HG02938 (cell line): Measurements from ENCODE around the gene MRI1.
"Not testable (repeated sequence)": the region's sequence is repeated elsewhere in the genome, so short reads cannot be mapped to it uniquely, and the experiment has no call there.

Source experiments
- ATAC-seq: cut with Tn5 transposase; IDR thresholded peaks from one replicate; pipeline ENCODE4 v1.9.1; 2021; ENCODE audit warnings: mild to moderate bottlenecking, moderate library complexity; ENCODE audit not compliant: unreplicated experiment

Gene MRI1

DNA sequence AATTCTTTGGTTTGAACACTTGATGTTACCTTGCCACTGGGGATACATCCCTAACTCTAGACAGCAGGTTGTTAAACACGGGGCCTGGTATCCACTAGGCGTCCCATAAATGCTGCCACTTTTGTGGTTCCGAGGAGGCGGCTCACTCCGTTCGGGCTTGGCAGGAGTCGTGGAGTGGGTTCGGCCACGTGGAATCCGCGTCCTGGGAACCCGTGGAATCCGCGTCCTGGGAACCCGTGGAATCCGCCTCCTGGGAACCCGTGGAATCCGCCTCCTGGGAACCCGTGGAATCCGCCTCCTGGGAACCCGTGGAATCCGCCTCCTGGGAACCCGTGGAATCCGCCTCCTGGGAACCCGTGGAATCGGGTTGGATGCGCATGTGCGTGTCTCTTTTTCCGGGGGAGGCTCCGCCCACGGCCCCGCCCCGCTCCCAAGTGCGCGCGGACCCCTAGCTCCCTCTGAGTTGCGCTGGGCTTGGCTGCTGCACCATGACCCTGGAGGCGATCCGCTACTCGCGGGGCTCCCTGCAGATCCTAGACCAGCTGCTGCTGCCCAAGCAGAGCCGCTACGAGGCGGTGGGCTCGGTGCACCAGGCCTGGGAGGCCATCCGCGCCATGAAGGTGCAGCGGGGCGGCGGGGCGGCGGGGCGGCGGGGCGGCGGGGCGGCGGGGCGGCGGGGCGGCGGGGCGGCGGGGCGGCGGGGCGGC is at the start of gene MRI1:
Gene MRI1, plus strand, starts transcription at position 422 of the 707 bp plus-strand sequence. Its CDS starts 67 bp downstream, at position 489.
- ATAC-seq: no peak

- no peak for ATAC-seq
Measured at GRCh38 chr19:13717194-13717643, 47.1 kb upstream of the MRI1 start.

GRCh38 chr19:13718733-13719132 is 45.6 kb upstream of the MRI1 start:
- ATAC-seq: no peak

GRCh38 chr19:13722146-13722545 is 42.2 kb upstream of the MRI1 start:
- no peak for ATAC-seq

DNA sequence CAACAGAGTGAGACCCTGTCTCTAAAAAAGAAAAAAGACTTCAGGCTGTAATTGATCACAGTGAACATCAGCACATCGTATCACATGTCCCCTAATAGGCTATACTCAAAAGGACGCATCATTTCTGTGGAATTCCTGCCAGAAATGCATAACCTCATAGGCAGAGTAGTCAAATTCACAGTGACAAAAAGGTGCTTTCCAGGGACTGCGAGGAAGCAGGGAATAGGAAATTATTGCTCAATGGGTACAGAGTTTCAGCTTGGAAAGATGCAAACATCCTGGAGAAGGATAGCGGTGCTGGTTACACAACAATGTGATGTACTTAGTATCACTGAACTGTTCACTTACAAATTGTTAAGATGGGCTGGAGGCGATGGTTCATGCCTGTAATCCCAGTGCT is 41.1 kb upstream of the MRI1 start:
- no peak for ATAC-seq

DNA sequence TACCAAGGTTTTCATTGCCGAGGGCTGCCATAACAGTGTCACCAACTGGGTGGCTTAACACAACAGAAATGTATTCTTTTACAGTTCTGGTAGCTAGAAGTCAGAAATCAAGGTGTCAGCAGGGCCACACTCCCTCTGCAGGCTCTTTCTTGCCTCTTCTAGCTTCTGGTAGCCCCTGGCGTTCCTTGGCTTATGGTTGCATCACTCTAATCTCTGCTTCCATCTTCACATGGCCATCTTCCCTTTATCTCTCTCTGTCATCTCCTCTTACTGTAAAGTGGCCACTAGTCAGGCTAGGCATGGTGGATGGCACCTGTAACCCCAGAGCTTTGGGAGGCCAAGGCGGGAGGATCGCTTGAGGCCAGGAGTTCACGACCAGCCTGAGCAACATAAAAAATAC is 38.0 kb upstream of the MRI1 start:
- no peak for ATAC-seq

DNA sequence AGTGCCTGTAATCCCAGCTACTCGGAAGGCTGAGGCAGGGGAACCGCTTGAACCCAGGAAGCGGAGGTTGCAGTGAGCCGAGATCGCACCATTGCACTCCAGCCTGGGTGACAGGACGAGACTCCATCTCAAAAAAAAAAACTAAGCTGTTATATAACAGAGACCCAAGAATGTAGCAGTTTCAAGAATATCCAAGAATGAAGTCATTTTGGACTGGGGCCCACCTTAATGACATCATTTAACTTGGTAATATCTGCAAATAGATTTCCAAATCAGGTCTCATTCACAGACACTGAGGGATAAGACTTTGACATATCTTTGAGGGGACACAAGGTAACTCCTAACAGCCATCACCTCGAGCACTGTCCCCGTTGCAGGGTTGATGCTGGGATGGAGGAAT is 36.5 kb upstream of the MRI1 start:
- ATAC-seq: no peak

- ATAC-seq: no peak
Measured at GRCh38 chr19:13729859-13730258, 34.5 kb upstream of the MRI1 start.

DNA sequence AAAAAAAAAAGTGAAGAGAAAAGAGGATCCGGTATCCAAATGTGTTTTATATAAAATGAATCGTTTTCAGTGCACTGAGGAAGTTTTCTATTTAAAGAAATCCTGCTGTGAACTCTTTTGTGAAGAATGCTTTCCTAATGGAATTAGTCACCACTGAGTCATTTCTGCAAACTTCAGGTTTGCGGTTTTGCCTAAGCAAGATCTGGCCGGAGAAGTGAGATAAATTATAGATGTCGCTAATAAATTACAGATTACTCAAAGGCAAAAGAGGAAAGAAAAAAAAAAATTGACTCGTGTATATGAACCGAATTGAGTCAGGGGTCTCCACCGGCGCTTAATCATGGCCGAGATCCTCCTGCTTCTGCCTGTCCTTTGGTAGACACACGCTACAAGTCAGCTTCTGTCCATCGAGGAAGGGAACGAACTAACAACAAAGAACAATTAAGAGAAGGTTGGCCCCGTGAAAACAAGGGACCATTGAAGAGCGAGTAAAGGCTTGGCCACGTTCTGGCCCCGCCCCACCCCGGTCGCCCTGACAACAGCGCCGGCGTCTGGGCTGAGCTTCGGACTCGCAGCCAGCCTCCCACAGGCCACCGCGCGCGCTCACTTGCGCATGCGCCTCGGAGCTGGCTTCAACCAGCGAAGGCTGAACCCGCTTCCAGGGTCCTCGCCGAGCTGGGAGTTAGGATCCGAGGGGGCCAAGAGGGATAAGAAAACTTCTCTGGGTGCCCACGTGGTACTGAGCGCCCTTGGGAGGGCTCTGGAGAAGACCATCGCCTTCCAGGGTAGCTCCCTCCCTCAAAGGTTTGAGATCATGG is 33.0 kb upstream of the MRI1 start:
- ATAC-seq: peak; percentile 87

- ATAC-seq: no peak
Measured at GRCh38 chr19:13732337-13732736, 32.0 kb upstream of the MRI1 start.

DNA sequence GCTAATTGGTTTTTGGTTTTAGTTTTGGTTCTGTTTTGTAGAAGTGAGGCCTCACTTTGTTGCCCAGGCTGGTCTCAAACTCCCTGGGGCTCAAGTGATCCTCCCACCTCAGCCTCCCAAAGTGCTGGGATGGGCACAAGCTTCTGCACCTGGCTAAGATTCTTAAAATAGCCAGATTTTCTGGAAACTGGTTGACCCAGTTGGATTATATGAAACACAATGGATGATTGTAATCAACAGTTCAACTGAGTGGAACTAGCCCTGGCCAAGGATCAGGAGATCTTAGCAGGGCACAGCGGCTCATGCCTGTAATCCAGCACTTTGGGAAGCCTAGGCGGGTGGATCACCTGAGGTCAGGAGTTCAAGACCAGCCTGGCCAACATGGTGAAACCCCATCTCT is 29.6 kb upstream of the MRI1 start:
- ATAC-seq: no peak

DNA sequence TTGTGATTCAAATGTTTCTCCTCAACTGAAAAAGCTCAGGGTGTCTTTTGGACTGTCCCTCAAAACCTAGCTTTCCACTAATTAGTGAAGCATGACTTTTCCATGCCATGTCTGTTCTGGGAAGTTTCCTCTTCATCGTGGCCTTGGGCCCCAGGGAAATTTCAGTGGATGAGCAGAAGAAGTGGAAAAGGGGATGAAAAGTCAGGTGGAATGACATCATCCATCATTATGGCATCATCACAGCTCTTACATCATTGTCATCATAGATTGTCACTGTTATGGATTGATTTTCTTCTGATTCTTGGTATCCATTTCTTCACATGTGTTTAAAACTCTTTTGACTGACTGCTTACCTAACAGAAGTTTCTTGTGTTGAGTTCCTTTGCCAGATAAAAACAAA is 26.2 kb upstream of the MRI1 start:
- ATAC-seq: no peak

DNA sequence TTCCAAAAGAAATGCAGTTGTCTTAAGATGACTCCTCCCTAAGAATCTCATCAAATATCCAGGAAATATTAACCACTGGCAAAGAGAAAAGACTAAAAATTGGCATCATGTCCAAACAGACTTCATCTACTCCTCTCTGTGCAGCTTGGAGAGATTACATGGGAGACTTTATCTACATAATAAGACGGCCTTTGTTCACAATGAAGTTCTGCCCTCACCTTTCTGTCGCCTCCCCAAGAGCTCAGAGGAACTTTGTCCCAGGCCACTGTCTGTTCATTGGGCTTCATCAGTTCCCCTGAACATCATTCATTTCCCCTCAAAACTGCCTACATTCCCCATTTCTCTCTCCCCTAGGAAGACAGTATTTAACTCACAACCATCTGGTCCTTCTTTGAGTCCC is 22.4 kb upstream of the MRI1 start:
- no peak for ATAC-seq

DNA sequence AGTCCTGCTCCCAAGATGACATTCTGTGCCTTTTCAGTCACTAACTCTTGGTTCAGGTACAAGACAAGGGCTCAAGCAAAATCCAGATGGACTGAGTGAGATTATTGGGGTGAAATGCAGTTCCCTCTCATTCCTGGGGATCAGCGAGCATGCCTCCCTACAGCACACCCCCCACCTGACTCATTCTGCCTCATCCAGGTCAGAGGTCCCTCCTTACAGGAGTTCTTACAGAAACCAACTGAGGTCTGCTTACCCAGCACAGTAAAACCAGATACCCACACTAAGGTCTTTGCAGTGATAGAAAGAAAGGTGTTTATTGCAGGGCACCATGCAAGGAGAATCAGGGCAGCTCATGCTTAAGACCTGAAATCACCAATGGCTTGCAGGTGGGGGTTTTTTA is 21.6 kb upstream of the MRI1 start:
- ATAC-seq: no peak

- no peak for ATAC-seq
Measured at GRCh38 chr19:13744174-13744573, 20.1 kb upstream of the MRI1 start.

DNA sequence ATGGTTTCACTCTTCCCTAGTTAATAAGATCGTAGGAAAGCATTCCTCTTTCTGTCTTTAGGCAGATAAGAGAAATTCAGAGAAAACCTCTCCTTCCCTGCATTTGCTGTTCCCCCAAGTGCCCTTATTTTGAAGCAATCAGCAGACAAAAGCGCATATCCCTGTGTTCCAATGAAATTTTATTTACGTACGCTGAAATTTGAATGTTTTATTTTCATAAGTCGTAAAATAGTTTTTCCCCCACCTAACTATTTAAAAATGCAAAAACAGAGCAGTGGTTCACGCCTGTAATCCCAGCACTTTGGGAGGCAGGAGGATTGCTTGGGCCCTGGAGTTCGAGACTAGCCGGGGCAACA is 17.2 kb upstream of the MRI1 start:
- ATAC-seq: no peak

DNA sequence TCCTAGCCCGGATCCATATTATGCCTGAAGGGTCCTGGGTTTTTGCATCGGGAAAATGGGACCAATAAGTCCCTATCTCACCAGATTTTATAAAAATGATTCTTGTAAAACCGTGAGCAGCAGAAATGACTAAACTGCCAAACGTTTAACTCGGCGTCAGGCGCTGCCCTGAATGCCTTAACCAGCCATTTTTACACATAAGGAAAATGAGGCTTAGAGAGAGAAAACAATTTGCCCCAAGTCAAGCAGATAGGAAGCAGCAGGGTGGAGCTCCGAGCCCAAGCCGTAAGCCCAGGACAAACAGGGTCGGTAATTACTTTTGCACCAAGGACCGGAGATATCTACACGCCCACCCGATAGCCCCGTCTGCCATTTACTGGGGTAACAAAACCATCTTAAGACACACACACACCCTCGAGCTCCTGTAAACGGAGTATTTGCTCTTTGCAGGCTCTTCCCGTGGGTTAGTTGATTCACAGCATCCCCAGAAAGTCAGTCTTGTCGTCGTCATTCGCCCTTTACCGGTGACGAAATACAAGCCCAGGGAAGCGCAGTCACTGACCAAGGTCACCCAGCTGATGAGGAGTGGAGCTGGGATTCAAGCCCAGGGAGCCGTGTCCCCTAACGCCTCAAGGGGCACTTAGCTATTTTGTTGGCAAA is 16.0 kb upstream of the MRI1 start:
- ATAC-seq: no peak

GRCh38 chr19:13751436-13751835 is 12.9 kb upstream of the MRI1 start:
- ATAC-seq: no peak

- ATAC-seq: not testable (repeated sequence)
Measured at GRCh38 chr19:13753622-13754021, 10.7 kb upstream of the MRI1 start.

DNA sequence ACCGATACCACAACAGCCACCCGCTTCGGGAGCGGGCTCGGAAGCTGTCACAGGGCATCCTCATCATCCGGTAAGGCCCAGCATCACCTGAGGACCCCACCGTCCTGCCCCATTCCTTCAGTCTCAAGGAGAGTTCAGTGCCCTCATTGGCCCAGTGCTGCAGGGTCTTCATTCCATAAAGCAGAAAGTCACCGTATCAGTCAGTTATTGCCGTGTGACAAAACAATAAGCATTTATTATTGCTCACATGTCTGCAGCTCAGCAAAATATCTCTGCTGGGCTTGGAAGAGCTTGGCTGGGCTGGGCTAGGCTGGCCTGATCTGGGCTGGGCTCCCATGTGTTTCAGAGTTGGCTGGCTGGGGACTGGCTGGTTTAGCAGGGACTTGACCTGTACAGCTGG is 8.1 kb upstream of the MRI1 start:
- ATAC-seq: no peak

DNA sequence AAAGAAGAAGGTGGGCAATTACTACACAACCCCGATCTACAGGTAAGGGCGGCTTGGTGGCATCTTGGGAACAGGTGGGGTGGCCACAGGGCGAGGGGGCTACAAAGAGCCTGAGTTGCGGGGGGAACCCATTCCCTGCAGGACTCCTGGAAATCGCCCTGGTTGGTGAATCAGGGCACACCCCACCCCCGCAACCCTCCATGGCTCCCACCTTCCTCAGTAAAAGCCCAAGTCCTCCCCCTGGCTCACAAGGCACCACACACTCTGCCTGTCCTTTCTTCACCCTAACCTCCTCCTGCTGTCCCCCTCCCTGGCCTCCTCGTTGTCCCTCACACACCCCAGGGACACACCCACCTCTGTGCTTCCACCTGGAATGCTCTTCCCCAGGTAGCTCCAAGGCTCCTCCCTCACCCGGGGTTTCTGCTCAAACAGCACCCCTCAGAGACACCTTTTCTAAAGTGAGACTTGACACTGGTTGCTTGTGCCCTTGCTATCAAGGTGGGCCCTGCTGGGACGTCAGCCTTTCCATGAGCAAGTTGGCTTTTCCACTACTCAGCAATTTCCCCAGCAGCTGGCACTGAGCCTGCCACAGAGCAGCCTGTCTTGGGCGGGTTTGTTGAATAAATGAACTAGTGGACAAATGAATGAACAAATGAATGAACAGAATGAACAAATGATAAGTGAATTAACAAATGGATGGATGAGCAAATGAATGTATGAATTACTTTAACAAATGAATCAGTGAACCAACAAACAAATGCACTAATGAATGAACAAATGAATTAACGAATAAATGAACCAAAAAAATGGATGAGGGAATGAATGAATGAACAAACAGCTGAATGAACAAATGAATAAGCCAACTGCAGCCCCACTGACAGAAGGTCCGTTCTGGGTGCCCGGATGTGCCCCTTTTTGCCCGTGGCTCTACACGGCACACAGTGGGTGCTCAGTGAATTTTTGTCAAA is 6.2 kb upstream of the MRI1 start:
- ATAC-seq: no peak
